GM12878 (cell line): ENCODE data around the gene DLG2. TPM values are rescaled to one million over a fixed set of nuclear protein-coding genes. Genes with fewer than 3 reads are reported as not detected.

ENCODE experiments used
- ATAC-seq: fragments of 200-7000 bp; cut with Tn5 transposase; 3 replicates; pipeline ENCODE4 v1.9.1; 2020; ENCODE audit warnings: mild to moderate bottlenecking, moderate library complexity
- BruUV-seq: library from RNA; stranded (reverse); fragments of 400-500 nt; replicated peaks from 2 replicates; lab custom pipeline; 2021; lab: Mats Ljungman, UMichigan
- CTCF ChIA-PET: fragments of 300-600 bp; sonication (Branson Sonifier 250); formaldehyde crosslinking; extraction: SDS; loops from one replicate; lab custom pipeline; 2021; ENCODE audit warnings: inconsistent platforms; lab: Yijun Ruan, JAX
- POLR2A ChIA-PET: fragments of 350-600 bp; formaldehyde crosslinking; extraction: SDS; loops from one replicate; lab custom pipeline; 2021; ENCODE audit warnings: inconsistent platforms; lab: Charles Lee
- RAD21 ChIA-PET: fragments of 300-600 bp; sonication (Branson Sonifier 250); formaldehyde crosslinking; loops from one replicate; lab custom pipeline; 2023; ENCODE audit warnings: antibody characterized with exemption; ENCODE audit not compliant: unreplicated experiment; lab: Charles Lee
- SMC1A ChIA-PET: fragments of 300-600 bp; sonication (Branson Sonifier 250); formaldehyde crosslinking; loops from one replicate; lab custom pipeline; 2023; ENCODE audit not compliant: unreplicated experiment, uncharacterized antibody; lab: Charles Lee
- DNase-seq: peaks from one replicate; pipeline ENCODE4 v3.0.0-alpha.2; 2011; ENCODE audit warnings: low read depth, low spot score
- FAIRE-seq: peaks from 3 replicates; lab custom pipeline; 2011; peaks lifted over from hg19 to GRCh38; lab: Jason Lieb, UNC
- H2AFZ ChIP-seq: 2 replicates; pipeline ENCODE4 v1.6.0; 2011; ENCODE audit warnings: low read depth, low read length, control low read depth; ENCODE audit not compliant: control insufficient read depth
- H3K27ac ChIP-seq: 2 replicates; pipeline ENCODE4 v1.5.1; 2011; ENCODE audit warnings: control low read depth; ENCODE audit not compliant: control insufficient read depth, insufficient read depth
- H3K27me3 ChIP-seq, 2 experiments: replicated peaks in 1 of 2; 2 replicates each; pipeline versions ENCODE4 v1.6.0 to v1.6.1; 2011; ENCODE audit warnings: low read length in 1 of 2; ENCODE audit not compliant: control insufficient read depth in 2 of 2, insufficient read depth in 2 of 2
- H3K36me3 ChIP-seq, 2 experiments: 2 replicates each; pipeline ENCODE4 v1.5.1; 2011; ENCODE audit warnings: low read length in 1 of 2; ENCODE audit not compliant: control insufficient read depth in 2 of 2, insufficient read depth in 2 of 2
- H3K4me1 ChIP-seq: 2 replicates; pipeline ENCODE4 v1.6.1; 2011; ENCODE audit warnings: mild to moderate bottlenecking, low read length, moderate library complexity, mixed read lengths; ENCODE audit not compliant: control insufficient read depth, insufficient read depth
- H3K4me2 ChIP-seq: 2 replicates; pipeline ENCODE4 v1.6.0; 2011; ENCODE audit warnings: control low read depth; ENCODE audit not compliant: control insufficient read depth, insufficient read depth
- H3K4me3 ChIP-seq: fragments of 200-600 bp; sonication (generic); 2 replicates; pipeline ENCODE4 v1.5.1; 2016
- H3K79me2 ChIP-seq: 2 replicates; pipeline ENCODE4 v1.6.0; 2011; ENCODE audit warnings: low read length; ENCODE audit not compliant: control insufficient read depth, insufficient read depth
- H3K9ac ChIP-seq: 2 replicates; pipeline ENCODE4 v1.8.0; 2011; ENCODE audit warnings: low read length, control low read depth, mixed read lengths; ENCODE audit not compliant: control insufficient read depth, insufficient read depth
- H3K9me3 ChIP-seq: replicated peaks from 3 replicates; pipeline ENCODE4 v1.5.1; 2011; ENCODE audit warnings: mild to moderate bottlenecking, low read length; ENCODE audit not compliant: control insufficient read depth, insufficient read depth
- H4K20me1 ChIP-seq: 2 replicates; pipeline ENCODE4 v1.6.0; 2011; ENCODE audit not compliant: control insufficient read depth, insufficient read depth
- DPF2 ChIP-seq: fragments of 450-650 bp; IDR thresholded peaks from 2 replicates; pipeline ENCODE4 v1.6.1; 2017; ENCODE audit warnings: mild to moderate bottlenecking
- MEF2A ChIP-seq: IDR thresholded peaks from 2 replicates; pipeline ENCODE4 v1.6.1; 2011; ENCODE audit warnings: low read depth, mild to moderate bottlenecking, low read length, moderate library complexity; ENCODE audit not compliant: insufficient read depth
- NR2C1 ChIP-seq: fragments of 450-650 bp; IDR thresholded peaks from 2 replicates; pipeline ENCODE4 v1.6.1; 2017; ENCODE audit warnings: antibody characterized with exemption, mild to moderate bottlenecking, moderate library complexity
- PAX5 ChIP-seq: IDR thresholded peaks from 2 replicates; pipeline ENCODE4 v1.6.1; 2011; ENCODE audit warnings: low read depth, low read length, borderline replicate concordance
- POLR2AphosphoS2 ChIP-seq: IDR thresholded peaks from 2 replicates; pipeline ENCODE4 v1.6.1; 2011; ENCODE audit warnings: low read depth, mild to moderate bottlenecking, low read length, improper control_type of control experiment, moderate library complexity
- RUNX3 ChIP-seq: IDR thresholded peaks from 2 replicates; pipeline ENCODE4 v1.6.1; 2012; ENCODE audit warnings: low read length, inconsistent platforms
- YY1 ChIP-seq: IDR thresholded peaks from 2 replicates; pipeline ENCODE4 v1.6.1; 2011; ENCODE audit warnings: low read depth, mild to moderate bottlenecking, low read length
- WGBS: methylation state at CpG from one replicate; pipeline ENCODE4 v1.1.6; 2016; ENCODE audit warnings: low lambda C conversion rate; ENCODE audit not compliant: insufficient replicate concordance, insufficient coverage; ENCODE audit errors: missing lambda C conversion rate; 5-methylcytosine and 5-hydroxymethylcytosine counted together
- in situ Hi-C: fragments of 300-500 bp; cut with MboI; formaldehyde crosslinking; loops from 9 replicates; pipeline ENCODE4 v1.14.3; 2018; ENCODE audit warnings: mixed read lengths
- intact Hi-C: fragments of 100-400 bp; cut with micrococcal nuclease; formaldehyde crosslinking; loops from one replicate; pipeline ENCODE4 v1.14.2; 2022; ENCODE audit not compliant: unreplicated experiment
- polyA plus RNA-seq, 11 experiments: library from polyadenylated mRNA; depleted of rRNA in 4 of 11; unstranded in 6 of 11; stranded (reverse) in 5 of 11; fragments of >200 nt; fragmentation: Nextera tagmentation in 4 of 11; fragmentation: Illumina TruSeq in 1 of 11; extraction: Ambion mirVana in 4 of 11; extraction: Trizol in 1 of 11; gene quantifications; 1 replicate in 1 of 11; 2 replicates in 10 of 11; pipeline versions ENCODE4 v1.2.1 to v1.2.3, GENCODE V29; 2011 to 2016; ENCODE audit warnings: inconsistent platforms in 2 of 11, missing spikeins in 2 of 11, low read depth in 1 of 11
- total RNA-seq, 4 experiments: library from RNA; depleted of rRNA in 3 of 4; stranded (reverse); fragments of >200 nt in 3 of 4; fragmentation: Illumina TruSeq in 1 of 4; extraction: Trizol in 1 of 4; gene quantifications; 2 replicates each; pipeline versions ENCODE4 v1.2.1 to v1.2.3, GENCODE V29; 2013 to 2021
- TF ChIP-seq, protein P1 (sequence below): IDR thresholded peaks from 2 replicates; pipeline ENCODE4 v1.6.1; 2012; ENCODE audit warnings: improper control_type of control experiment, low read depth, low read length; ENCODE audit not compliant: insufficient replicate concordance
- TF ChIP-seq, protein P2 (sequence below): IDR thresholded peaks from 2 replicates; pipeline ENCODE4 v1.6.1; 2012; ENCODE audit warnings: low read length, inconsistent platforms
- TF ChIP-seq, protein P3 (sequence below): fragments of 450-650 bp; IDR thresholded peaks from 2 replicates; pipeline ENCODE4 v1.6.1; 2018; ENCODE audit warnings: borderline replicate concordance, mild to moderate bottlenecking; ENCODE audit not compliant: partially characterized antibody

Gene DLG2
- total and polyA plus RNA-seq, 10 of the 15 experiments (the other 5 are each of a cell fraction or from before 2014, with no cell fraction given), result 0.09 to 0.98 (median 0.35) TPM

DNA sequence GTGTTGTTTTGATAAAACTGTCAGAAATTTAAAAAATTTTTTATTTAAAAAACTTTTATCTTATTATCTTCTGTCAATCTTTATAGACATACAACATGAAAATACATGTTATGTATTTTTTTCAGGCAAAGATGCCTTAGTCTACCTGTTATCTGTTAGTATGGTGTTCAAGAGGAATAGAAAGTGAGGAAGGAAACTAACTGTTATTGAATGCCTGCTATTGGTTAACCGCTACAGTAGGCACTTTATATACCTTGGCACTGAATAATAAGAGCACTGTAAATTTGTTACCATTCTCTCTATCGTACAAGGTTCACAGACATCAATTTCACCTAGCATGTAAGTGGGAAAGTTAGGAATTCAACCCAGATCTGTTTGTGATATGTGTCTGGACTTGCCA is 2068.9 kb downstream of the DLG2 start (continued):
- TF ChIP-seq, protein P1, sequence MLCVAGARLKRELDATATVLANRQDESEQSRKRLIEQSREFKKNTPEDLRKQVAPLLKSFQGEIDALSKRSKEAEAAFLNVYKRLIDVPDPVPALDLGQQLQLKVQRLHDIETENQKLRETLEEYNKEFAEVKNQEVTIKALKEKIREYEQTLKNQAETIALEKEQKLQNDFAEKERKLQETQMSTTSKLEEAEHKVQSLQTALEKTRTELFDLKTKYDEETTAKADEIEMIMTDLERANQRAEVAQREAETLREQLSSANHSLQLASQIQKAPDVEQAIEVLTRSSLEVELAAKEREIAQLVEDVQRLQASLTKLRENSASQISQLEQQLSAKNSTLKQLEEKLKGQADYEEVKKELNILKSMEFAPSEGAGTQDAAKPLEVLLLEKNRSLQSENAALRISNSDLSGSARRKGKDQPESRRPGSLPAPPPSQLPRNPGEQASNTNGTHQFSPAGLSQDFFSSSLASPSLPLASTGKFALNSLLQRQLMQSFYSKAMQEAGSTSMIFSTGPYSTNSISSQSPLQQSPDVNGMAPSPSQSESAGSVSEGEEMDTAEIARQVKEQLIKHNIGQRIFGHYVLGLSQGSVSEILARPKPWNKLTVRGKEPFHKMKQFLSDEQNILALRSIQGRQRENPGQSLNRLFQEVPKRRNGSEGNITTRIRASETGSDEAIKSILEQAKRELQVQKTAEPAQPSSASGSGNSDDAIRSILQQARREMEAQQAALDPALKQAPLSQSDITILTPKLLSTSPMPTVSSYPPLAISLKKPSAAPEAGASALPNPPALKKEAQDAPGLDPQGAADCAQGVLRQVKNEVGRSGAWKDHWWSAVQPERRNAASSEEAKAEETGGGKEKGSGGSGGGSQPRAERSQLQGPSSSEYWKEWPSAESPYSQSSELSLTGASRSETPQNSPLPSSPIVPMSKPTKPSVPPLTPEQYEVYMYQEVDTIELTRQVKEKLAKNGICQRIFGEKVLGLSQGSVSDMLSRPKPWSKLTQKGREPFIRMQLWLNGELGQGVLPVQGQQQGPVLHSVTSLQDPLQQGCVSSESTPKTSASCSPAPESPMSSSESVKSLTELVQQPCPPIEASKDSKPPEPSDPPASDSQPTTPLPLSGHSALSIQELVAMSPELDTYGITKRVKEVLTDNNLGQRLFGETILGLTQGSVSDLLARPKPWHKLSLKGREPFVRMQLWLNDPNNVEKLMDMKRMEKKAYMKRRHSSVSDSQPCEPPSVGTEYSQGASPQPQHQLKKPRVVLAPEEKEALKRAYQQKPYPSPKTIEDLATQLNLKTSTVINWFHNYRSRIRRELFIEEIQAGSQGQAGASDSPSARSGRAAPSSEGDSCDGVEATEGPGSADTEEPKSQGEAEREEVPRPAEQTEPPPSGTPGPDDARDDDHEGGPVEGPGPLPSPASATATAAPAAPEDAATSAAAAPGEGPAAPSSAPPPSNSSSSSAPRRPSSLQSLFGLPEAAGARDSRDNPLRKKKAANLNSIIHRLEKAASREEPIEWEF, result no peak
- TF ChIP-seq, protein P2, sequence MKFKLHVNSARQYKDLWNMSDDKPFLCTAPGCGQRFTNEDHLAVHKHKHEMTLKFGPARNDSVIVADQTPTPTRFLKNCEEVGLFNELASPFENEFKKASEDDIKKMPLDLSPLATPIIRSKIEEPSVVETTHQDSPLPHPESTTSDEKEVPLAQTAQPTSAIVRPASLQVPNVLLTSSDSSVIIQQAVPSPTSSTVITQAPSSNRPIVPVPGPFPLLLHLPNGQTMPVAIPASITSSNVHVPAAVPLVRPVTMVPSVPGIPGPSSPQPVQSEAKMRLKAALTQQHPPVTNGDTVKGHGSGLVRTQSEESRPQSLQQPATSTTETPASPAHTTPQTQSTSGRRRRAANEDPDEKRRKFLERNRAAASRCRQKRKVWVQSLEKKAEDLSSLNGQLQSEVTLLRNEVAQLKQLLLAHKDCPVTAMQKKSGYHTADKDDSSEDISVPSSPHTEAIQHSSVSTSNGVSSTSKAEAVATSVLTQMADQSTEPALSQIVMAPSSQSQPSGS, result no peak
- TF ChIP-seq MEF2A, result no peak
- TF ChIP-seq, all 136 proteins: peak for 0

DNA sequence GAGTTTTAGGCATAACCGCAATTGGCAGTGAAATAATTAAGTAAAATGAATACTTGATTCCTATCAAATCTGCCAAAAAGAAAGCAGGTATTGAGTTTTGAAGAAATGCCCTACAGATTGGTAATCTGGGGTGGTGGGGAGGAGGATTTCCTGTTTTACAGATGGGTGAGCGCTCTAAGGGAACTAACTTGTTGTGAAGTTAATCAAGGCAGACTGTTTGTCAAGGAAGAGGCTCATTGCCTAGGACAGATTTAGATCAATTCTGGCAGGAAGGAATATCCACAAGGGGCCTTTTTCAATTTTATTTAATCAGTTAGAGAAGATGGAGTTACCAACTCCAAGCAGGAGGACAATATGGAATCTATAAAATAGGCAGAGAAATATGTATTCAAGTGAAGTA is 2069.5 kb downstream of the DLG2 start:
- no TSS peak for BruUV-seq
- no peak overlapping the region for H3K4me2 ChIP-seq
- H3K27ac ChIP-seq, result no peak overlapping the region
- no peak for DNase-seq
- ChIA-PET POLR2A (no interaction called here), CTCF (no interaction called here), RAD21 (no interaction called here), SMC1A (no interaction called here)
- ATAC-seq, result no peak
- in situ Hi-C loops (no loop called here), intact Hi-C loops (no loop called here)
- no peak overlapping the region for H3K9ac ChIP-seq
- H2AFZ ChIP-seq, result no peak overlapping the region
- no peaks in the 10 kb centered on the region for H3K27me3 ChIP-seq
- 36% methylated on average over 2 of the region's 2 CpGs for WGBS
- H4K20me1 ChIP-seq, result no peaks in the 10 kb centered on the region
- no peaks in the 10 kb centered on the region for H3K4me1 ChIP-seq
- TF ChIP-seq DPF2 (no peak), RUNX3 (no peak), YY1 (no peak), NR2C1 (no peak), PAX5 (no peak), POLR2AphosphoS2 (no peak)
- TF ChIP-seq, protein P3, sequence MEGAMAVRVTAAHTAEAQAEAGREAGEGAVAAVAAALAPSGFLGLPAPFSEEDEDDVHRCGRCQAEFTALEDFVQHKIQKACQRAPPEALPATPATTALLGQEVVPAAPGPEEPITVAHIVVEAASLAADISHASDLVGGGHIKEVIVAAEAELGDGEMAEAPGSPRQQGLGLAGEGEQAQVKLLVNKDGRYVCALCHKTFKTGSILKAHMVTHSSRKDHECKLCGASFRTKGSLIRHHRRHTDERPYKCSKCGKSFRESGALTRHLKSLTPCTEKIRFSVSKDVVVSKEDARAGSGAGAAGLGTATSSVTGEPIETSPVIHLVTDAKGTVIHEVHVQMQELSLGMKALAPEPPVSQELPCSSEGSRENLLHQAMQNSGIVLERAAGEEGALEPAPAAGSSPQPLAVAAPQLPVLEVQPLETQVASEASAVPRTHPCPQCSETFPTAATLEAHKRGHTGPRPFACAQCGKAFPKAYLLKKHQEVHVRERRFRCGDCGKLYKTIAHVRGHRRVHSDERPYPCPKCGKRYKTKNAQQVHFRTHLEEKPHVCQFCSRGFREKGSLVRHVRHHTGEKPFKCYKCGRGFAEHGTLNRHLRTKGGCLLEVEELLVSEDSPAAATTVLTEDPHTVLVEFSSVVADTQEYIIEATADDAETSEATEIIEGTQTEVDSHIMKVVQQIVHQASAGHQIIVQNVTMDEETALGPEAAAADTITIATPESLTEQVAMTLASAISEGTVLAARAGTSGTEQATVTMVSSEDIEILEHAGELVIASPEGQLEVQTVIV, result no peak
- no peaks in the 10 kb centered on the region for H3K36me3 ChIP-seq
- no peak overlapping the region for H3K4me3 ChIP-seq
- FAIRE-seq, result no peak
- H3K9me3 ChIP-seq, result no peaks in the 10 kb centered on the region
- no peaks in the 10 kb centered on the region for H3K79me2 ChIP-seq
